ENCODE data around the gene ADCY3. TPM values are rescaled to one million over a fixed set of nuclear protein-coding genes. Genes with fewer than 3 reads are reported as not detected.

Gene ADCY3
- total RNA-seq, 1 experiment from 2014 or later, result 75.6 TPM

- TF ChIP-seq CTCF (IDR thresholded peaks at IDR 0.05; ENCODE audit: insufficient read depth in 1 of 2, low read depth in 1 of 2, low read length in 1 of 2, severe bottlenecking in 1 of 2, unreplicated experiment in 1 of 2), result no peak
- intact Hi-C loops (cut with micrococcal nuclease; ENCODE audit: unreplicated experiment), result no loop called here
- DNase-seq, result no peak
These were observed 28.8 kb downstream of the ADCY3 start for GRCh38 chr2:24891201-24891600.

GRCh38 chr2:24889221-24889620 lies 30.8 kb downstream of the ADCY3 start:
- no peak for DNase-seq

More at GRCh38 chr2:24891201-24891600, 28.8 kb downstream of the ADCY3 start:
- BruUV-seq (replicated peaks), result no TSS peak
- peaks cover 7% of the 10 kb centered on the region for H3K4me1 Mint-ChIP-seq (ENCODE audit: low read depth, unreplicated experiment)
- no peak overlapping the region for H3K27ac Mint-ChIP-seq (ENCODE audit: unreplicated experiment)
- Histone ChIP-seq H3K4me1 (0 out of 2 replicates have a peak, but pooled peaks cover 4% of the 10 kb centered on the region), H3K27me3 (replicated peaks; ENCODE audit: control insufficient read depth, insufficient read depth, low read length) (no peaks in the 10 kb centered on the region), H3K4me3 (ENCODE audit: low read depth, low read length) (no peak overlapping the region), H3K36me3 (ENCODE audit: control insufficient read depth, insufficient read depth, low read length) (no peaks in the 10 kb centered on the region), H3K9me3 (peaks cover 21% of the 10 kb centered on the region)
- H3K27me3 Mint-ChIP-seq (ENCODE audit: insufficient read depth, unreplicated experiment), result no peaks in the 10 kb centered on the region
- POLR2A ChIA-PET, result no interaction called here
- H3K4me3 Mint-ChIP-seq (ENCODE audit: unreplicated experiment), result no peak overlapping the region
- peaks cover 29% of the 10 kb centered on the region for H3K9me3 Mint-ChIP-seq (ENCODE audit: unreplicated experiment)
- H3K36me3 Mint-ChIP-seq (ENCODE audit: insufficient read depth, unreplicated experiment), result peaks cover 37% of the 10 kb centered on the region
- CTCF ChIA-PET, result no interaction called here

GRCh38 chr2:24888177-24888576 lies 31.9 kb downstream of the ADCY3 start:
- no peaks in the 10 kb centered on the region for H3K4me1 ChIP-seq
- no peak overlapping the region for H3K4me3 Mint-ChIP-seq (ENCODE audit: unreplicated experiment)
- no peak overlapping the region for H3K27ac Mint-ChIP-seq (ENCODE audit: unreplicated experiment)
- intact Hi-C loops (cut with micrococcal nuclease; ENCODE audit: unreplicated experiment), result no loop called here
- H3K9me3 Mint-ChIP-seq (ENCODE audit: unreplicated experiment), result no peaks in the 10 kb centered on the region
- CTCF ChIA-PET, result no interaction called here
- no peak overlapping the region for H3K4me3 ChIP-seq (ENCODE audit: low read depth, low read length)
- BruUV-seq (replicated peaks), result no TSS peak
- H3K9me3 ChIP-seq, result peaks cover 5% of the 10 kb centered on the region; the same call in 1 of the 2 replicates
- no peak for TF ChIP-seq CTCF (IDR thresholded peaks at IDR 0.05; ENCODE audit: insufficient read depth in 1 of 2, low read depth in 1 of 2, low read length in 1 of 2, severe bottlenecking in 1 of 2, unreplicated experiment in 1 of 2)
- H3K36me3 ChIP-seq (ENCODE audit: control insufficient read depth, insufficient read depth, low read length), result no peaks in the 10 kb centered on the region
- peaks cover 14% of the 10 kb centered on the region for H3K36me3 Mint-ChIP-seq (ENCODE audit: insufficient read depth, unreplicated experiment)
- no peak for DNase-seq
- no peaks in the 10 kb centered on the region for H3K4me1 Mint-ChIP-seq (ENCODE audit: low read depth, unreplicated experiment)
- H3K27me3 Mint-ChIP-seq (ENCODE audit: insufficient read depth, unreplicated experiment), result no peaks in the 10 kb centered on the region
- H3K27me3 ChIP-seq (replicated peaks; ENCODE audit: control insufficient read depth, insufficient read depth, low read length), result no peaks in the 10 kb centered on the region
- POLR2A ChIA-PET, result no interaction called here

More at GRCh38 chr2:24889221-24889620, 30.8 kb downstream of the ADCY3 start:
- H3K27me3 Mint-ChIP-seq (ENCODE audit: insufficient read depth, unreplicated experiment), result no peaks in the 10 kb centered on the region
- no peak overlapping the region for H3K4me3 Mint-ChIP-seq (ENCODE audit: unreplicated experiment)
- no TSS peak for BruUV-seq (replicated peaks)
- H3K9me3 Mint-ChIP-seq (ENCODE audit: unreplicated experiment), result peaks cover 9% of the 10 kb centered on the region
- 0 out of 2 replicates have a peak, but pooled peaks cover 4% of the 10 kb centered on the region for H3K4me1 ChIP-seq
- no peaks in the 10 kb centered on the region for H3K36me3 ChIP-seq (ENCODE audit: control insufficient read depth, insufficient read depth, low read length)
- intact Hi-C loops (cut with micrococcal nuclease; ENCODE audit: unreplicated experiment), result no loop called here
- peaks cover 24% of the 10 kb centered on the region for H3K36me3 Mint-ChIP-seq (ENCODE audit: insufficient read depth, unreplicated experiment)
- ChIA-PET POLR2A (no interaction called here), CTCF (no interaction called here)
- no peak overlapping the region for H3K4me3 ChIP-seq (ENCODE audit: low read depth, low read length)
- peaks cover 6% of the 10 kb centered on the region for H3K9me3 ChIP-seq
- H3K27ac Mint-ChIP-seq (ENCODE audit: unreplicated experiment), result no peak overlapping the region
- TF ChIP-seq CTCF (IDR thresholded peaks at IDR 0.05; ENCODE audit: insufficient read depth in 1 of 2, low read depth in 1 of 2, low read length in 1 of 2, severe bottlenecking in 1 of 2, unreplicated experiment in 1 of 2), result no peak
- H3K4me1 Mint-ChIP-seq (ENCODE audit: low read depth, unreplicated experiment), result peaks cover 7% of the 10 kb centered on the region
- H3K27me3 ChIP-seq (replicated peaks; ENCODE audit: control insufficient read depth, insufficient read depth, low read length), result no peaks in the 10 kb centered on the region
